A673 (cell line): ENCODE measurements around the gene NOX3. TPM values are rescaled to one million over a fixed set of nuclear protein-coding genes. Genes with fewer than 3 reads are reported as not detected.

ENCODE experiments used
- BruUV-seq: library from RNA; stranded (reverse); fragments of 400-500 nt; replicated peaks from 2 replicates; lab custom pipeline; 2021; lab: Mats Ljungman, UMichigan
- CTCF ChIA-PET: fragments of 300-600 bp; sonication (Branson Sonifier 250); formaldehyde crosslinking; loops from one replicate; lab custom pipeline; 2022; ENCODE audit warnings: antibody characterized with exemption; lab: Charles Lee
- POLR2A ChIA-PET: fragments of 300-600 bp; sonication (Branson Sonifier 250); formaldehyde crosslinking; loops from one replicate; lab custom pipeline; 2022; ENCODE audit warnings: antibody characterized with exemption; ENCODE audit not compliant: low non-redundant PET; lab: Charles Lee
- DNase-seq: peaks from one replicate; pipeline ENCODE4 v3.0.0-alpha.2; 2015; ENCODE audit warnings: low spot score
- H3K27ac ChIP-seq: fragments of 200-600 bp; sonication (generic); 2 replicates; pipeline ENCODE4 v1.5.1; 2016; ENCODE audit warnings: mixed run types, low read depth, mild to moderate bottlenecking, mixed read lengths, antibody characterized with exemption, low read length; ENCODE audit not compliant: poor library complexity, severe bottlenecking
- H3K27me3 ChIP-seq: fragments of 200-600 bp; sonication (generic); replicated peaks from 2 replicates; pipeline ENCODE4 v1.6.1; 2017; ENCODE audit warnings: mixed run types, low read depth, mild to moderate bottlenecking, mixed read lengths, antibody characterized with exemption, low read length; ENCODE audit not compliant: insufficient read depth, poor library complexity
- H3K36me3 ChIP-seq: fragments of 200-600 bp; sonication (generic); 2 replicates; pipeline ENCODE4 v1.6.1; 2016; ENCODE audit warnings: mixed run types, mild to moderate bottlenecking, mixed read lengths, antibody characterized with exemption, low read length; ENCODE audit not compliant: insufficient read depth, poor library complexity, severe bottlenecking
- H3K4me1 ChIP-seq: fragments of 200-600 bp; sonication (generic); 2 replicates; pipeline ENCODE4 v1.6.1; 2017; ENCODE audit warnings: mixed run types, mild to moderate bottlenecking, mixed read lengths, antibody characterized with exemption, low read length; ENCODE audit not compliant: insufficient read depth, poor library complexity, severe bottlenecking
- H3K4me3 ChIP-seq: fragments of 200-600 bp; sonication (generic); 2 replicates; pipeline ENCODE4 v1.5.1; 2016; ENCODE audit warnings: low read depth, mixed run types, mild to moderate bottlenecking, mixed read lengths, low read length; ENCODE audit not compliant: poor library complexity, severe bottlenecking
- H3K9me3 ChIP-seq: fragments of 200-600 bp; sonication (generic); 2 replicates; pipeline ENCODE4 v1.6.1; 2016; ENCODE audit warnings: mixed run types, low read depth, mild to moderate bottlenecking, mixed read lengths, antibody characterized with exemption, low read length; ENCODE audit not compliant: poor library complexity, severe bottlenecking
- EZH2 ChIP-seq: fragments of 200-600 bp; sonication (generic); IDR thresholded peaks from 2 replicates; pipeline ENCODE4 v1.6.1; 2017; ENCODE audit warnings: borderline replicate concordance, low read depth, mild to moderate bottlenecking, mixed read lengths, antibody characterized with exemption, low read length; ENCODE audit not compliant: poor library complexity, severe bottlenecking
- intact Hi-C: fragments of 100-400 bp; cut with micrococcal nuclease; formaldehyde crosslinking; loops from one replicate; pipeline ENCODE4 v1.10.0; 2022; ENCODE audit not compliant: unreplicated experiment
- total RNA-seq: library from RNA; stranded (reverse); gene quantifications from 2 replicates; pipeline ENCODE4 v1.2.3, GENCODE V29; 2021
- TF ChIP-seq, protein P1 (sequence below): fragments of 300-800, 200-600 bp; sonication (generic); conservative IDR thresholded peaks from 2 replicates; pipeline ENCODE4 v1.5.1; 2017; ENCODE audit warnings: low read depth, mild to moderate bottlenecking, antibody characterized with exemption, low read length, moderate library complexity, mixed read lengths

Gene NOX3
- total RNA-seq, 1 experiment from 2014 or later: not detected

DNA sequence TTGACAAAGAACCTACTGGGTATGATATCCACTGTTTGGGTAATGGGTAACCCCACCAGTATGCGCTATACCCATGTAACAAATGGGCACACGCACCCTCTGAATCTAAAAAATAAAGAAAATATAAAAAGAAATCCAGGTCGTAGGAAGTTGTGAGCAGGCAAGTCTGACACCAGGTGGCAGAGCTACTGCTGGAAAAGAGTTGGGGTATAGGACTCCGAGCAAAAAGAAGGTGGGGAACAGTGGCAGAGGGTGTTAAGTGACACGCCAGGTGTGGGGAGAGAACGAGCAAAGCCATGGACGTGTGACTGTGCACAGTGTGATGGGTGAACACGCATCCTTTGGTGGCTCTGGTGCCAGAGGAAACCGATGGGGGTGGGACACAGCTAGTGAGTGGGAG lies 46.7 kb downstream of the NOX3 start:
- no peak overlapping the region for H3K4me3 ChIP-seq
- no peak overlapping the region for H3K27ac ChIP-seq
- ChIA-PET POLR2A (no interaction called here), CTCF (interaction anchor here (0.6 kb wide), 1 partner anchor 165 kb away, joined by 9 read pairs; no protein-coding TSS in a partner anchor)
- H3K4me1 ChIP-seq: no peaks in the 10 kb centered on the region
- BruUV-seq: no TSS peak
- no peaks in the 10 kb centered on the region for H3K36me3 ChIP-seq
- no peaks in the 10 kb centered on the region for H3K9me3 ChIP-seq
- TF ChIP-seq, protein P1, sequence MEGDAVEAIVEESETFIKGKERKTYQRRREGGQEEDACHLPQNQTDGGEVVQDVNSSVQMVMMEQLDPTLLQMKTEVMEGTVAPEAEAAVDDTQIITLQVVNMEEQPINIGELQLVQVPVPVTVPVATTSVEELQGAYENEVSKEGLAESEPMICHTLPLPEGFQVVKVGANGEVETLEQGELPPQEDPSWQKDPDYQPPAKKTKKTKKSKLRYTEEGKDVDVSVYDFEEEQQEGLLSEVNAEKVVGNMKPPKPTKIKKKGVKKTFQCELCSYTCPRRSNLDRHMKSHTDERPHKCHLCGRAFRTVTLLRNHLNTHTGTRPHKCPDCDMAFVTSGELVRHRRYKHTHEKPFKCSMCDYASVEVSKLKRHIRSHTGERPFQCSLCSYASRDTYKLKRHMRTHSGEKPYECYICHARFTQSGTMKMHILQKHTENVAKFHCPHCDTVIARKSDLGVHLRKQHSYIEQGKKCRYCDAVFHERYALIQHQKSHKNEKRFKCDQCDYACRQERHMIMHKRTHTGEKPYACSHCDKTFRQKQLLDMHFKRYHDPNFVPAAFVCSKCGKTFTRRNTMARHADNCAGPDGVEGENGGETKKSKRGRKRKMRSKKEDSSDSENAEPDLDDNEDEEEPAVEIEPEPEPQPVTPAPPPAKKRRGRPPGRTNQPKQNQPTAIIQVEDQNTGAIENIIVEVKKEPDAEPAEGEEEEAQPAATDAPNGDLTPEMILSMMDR: no peak
- TF ChIP-seq EZH2: no peak
- intact Hi-C loops: no loop called here
- DNase-seq: no peak
- no peaks in the 10 kb centered on the region for H3K27me3 ChIP-seq

DNA sequence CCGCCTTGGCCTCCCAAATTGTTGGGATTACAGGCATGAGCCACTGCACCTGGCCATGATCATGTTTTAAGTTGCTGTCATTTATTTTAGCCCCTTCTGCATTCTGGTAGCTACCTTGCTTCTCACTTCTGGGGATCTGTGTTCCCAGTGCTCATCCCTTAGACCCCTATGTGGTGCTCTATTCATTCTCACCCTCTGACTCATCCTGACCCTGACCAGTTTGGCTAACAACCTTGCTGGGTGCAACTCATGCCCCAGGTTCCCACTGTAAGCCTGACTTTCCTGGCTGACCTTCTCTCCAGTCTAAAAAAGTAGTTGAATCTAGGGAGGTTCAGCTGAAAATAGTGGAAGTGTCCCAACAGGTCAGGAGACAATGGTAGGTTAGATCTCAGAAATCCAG lies 47.4 kb downstream of the NOX3 start:
- Histone ChIP-seq H3K4me3 (no peak overlapping the region), H3K9me3 (no peaks in the 10 kb centered on the region), H3K36me3 (no peaks in the 10 kb centered on the region), H3K27ac (no peak overlapping the region), H3K27me3 (no peaks in the 10 kb centered on the region), H3K4me1 (no peaks in the 10 kb centered on the region)
- no TSS peak for BruUV-seq
- intact Hi-C loops: no loop called here
- no peak for DNase-seq
- ChIA-PET CTCF (interaction anchor here (0.6 kb wide), 1 partner anchor 166 kb away, joined by 9 read pairs; no protein-coding TSS in a partner anchor), POLR2A (no interaction called here)
- TF ChIP-seq EZH2: no peak
- TF ChIP-seq, protein P1: no peak

DNA sequence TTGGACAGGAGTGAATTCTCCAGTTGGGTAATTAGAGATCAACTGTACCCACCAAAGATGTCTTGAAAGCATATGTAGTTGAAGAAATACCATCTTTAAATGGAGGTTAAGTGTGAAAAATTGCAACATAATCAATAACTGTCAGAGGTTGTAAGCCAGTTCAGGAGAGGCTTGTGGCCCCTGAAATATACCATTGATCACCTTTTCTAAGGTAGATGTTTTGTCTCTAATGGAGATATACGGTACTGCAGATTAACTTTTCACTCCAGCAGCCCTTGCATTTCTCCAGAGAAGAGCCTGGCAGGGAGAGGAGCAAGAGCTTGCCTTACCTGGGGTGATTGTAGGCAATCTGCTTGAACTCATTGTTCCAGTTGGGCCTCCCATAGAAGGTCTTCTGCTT lies 48.8 kb downstream of the NOX3 start:
- CTCF ChIA-PET: no interaction called here
- Histone ChIP-seq H3K27me3 (no peaks in the 10 kb centered on the region), H3K36me3 (no peaks in the 10 kb centered on the region), H3K9me3 (no peaks in the 10 kb centered on the region), H3K4me1 (no peaks in the 10 kb centered on the region), H3K27ac (no peak overlapping the region), H3K4me3 (no peak overlapping the region)
- no peak for TF ChIP-seq EZH2
- TF ChIP-seq, protein P1: no peak
- POLR2A ChIA-PET: no interaction called here
- no peak for DNase-seq
- BruUV-seq: no TSS peak
- intact Hi-C loops: no loop called here
